GM12878 (cell line): Measurements from ENCODE around the gene GADD45A. TPM values are rescaled to one million over a fixed set of nuclear protein-coding genes. Genes with fewer than 3 reads are reported as not detected.

Source experiments
- ATAC-seq: fragments of 200-7000 bp; cut with Tn5 transposase; 3 replicates; pipeline ENCODE4 v1.9.1; 2020; ENCODE audit warnings: mild to moderate bottlenecking, moderate library complexity
- BruUV-seq: library from RNA; stranded (reverse); fragments of 400-500 nt; replicated peaks from 2 replicates; lab custom pipeline; 2021; lab: Mats Ljungman, UMichigan
- CTCF ChIA-PET: fragments of 300-600 bp; sonication (Branson Sonifier 250); formaldehyde crosslinking; extraction: SDS; loops from one replicate; lab custom pipeline; 2021; ENCODE audit warnings: inconsistent platforms; lab: Yijun Ruan, JAX
- POLR2A ChIA-PET: fragments of 350-600 bp; formaldehyde crosslinking; extraction: SDS; loops from one replicate; lab custom pipeline; 2021; ENCODE audit warnings: inconsistent platforms; lab: Charles Lee
- RAD21 ChIA-PET: fragments of 300-600 bp; sonication (Branson Sonifier 250); formaldehyde crosslinking; loops from one replicate; lab custom pipeline; 2023; ENCODE audit warnings: antibody characterized with exemption; ENCODE audit not compliant: unreplicated experiment; lab: Charles Lee
- SMC1A ChIA-PET: fragments of 300-600 bp; sonication (Branson Sonifier 250); formaldehyde crosslinking; loops from one replicate; lab custom pipeline; 2023; ENCODE audit not compliant: unreplicated experiment, uncharacterized antibody; lab: Charles Lee
- DNase-seq: peaks from one replicate; pipeline ENCODE4 v3.0.0-alpha.2; 2011; ENCODE audit warnings: low read depth, low spot score
- FAIRE-seq: peaks from 3 replicates; lab custom pipeline; 2011; peaks lifted over from hg19 to GRCh38; lab: Jason Lieb, UNC
- H2AFZ ChIP-seq: 2 replicates; pipeline ENCODE4 v1.6.0; 2011; ENCODE audit warnings: low read depth, low read length, control low read depth; ENCODE audit not compliant: control insufficient read depth
- H3K27ac ChIP-seq: 2 replicates; pipeline ENCODE4 v1.5.1; 2011; ENCODE audit warnings: control low read depth; ENCODE audit not compliant: control insufficient read depth, insufficient read depth
- H3K27me3 ChIP-seq, 2 experiments: replicated peaks in 1 of 2; 2 replicates each; pipeline versions ENCODE4 v1.6.0 to v1.6.1; 2011; ENCODE audit warnings: low read length in 1 of 2; ENCODE audit not compliant: control insufficient read depth in 2 of 2, insufficient read depth in 2 of 2
- H3K36me3 ChIP-seq, 2 experiments: 2 replicates each; pipeline ENCODE4 v1.5.1; 2011; ENCODE audit warnings: low read length in 1 of 2; ENCODE audit not compliant: control insufficient read depth in 2 of 2, insufficient read depth in 2 of 2
- H3K4me1 ChIP-seq: 2 replicates; pipeline ENCODE4 v1.6.1; 2011; ENCODE audit warnings: mild to moderate bottlenecking, low read length, moderate library complexity, mixed read lengths; ENCODE audit not compliant: control insufficient read depth, insufficient read depth
- H3K4me2 ChIP-seq: 2 replicates; pipeline ENCODE4 v1.6.0; 2011; ENCODE audit warnings: control low read depth; ENCODE audit not compliant: control insufficient read depth, insufficient read depth
- H3K4me3 ChIP-seq: fragments of 200-600 bp; sonication (generic); 2 replicates; pipeline ENCODE4 v1.5.1; 2016
- H3K79me2 ChIP-seq: 2 replicates; pipeline ENCODE4 v1.6.0; 2011; ENCODE audit warnings: low read length; ENCODE audit not compliant: control insufficient read depth, insufficient read depth
- H3K9ac ChIP-seq: 2 replicates; pipeline ENCODE4 v1.8.0; 2011; ENCODE audit warnings: low read length, control low read depth, mixed read lengths; ENCODE audit not compliant: control insufficient read depth, insufficient read depth
- H3K9me3 ChIP-seq: replicated peaks from 3 replicates; pipeline ENCODE4 v1.5.1; 2011; ENCODE audit warnings: mild to moderate bottlenecking, low read length; ENCODE audit not compliant: control insufficient read depth, insufficient read depth
- H4K20me1 ChIP-seq: 2 replicates; pipeline ENCODE4 v1.6.0; 2011; ENCODE audit not compliant: control insufficient read depth, insufficient read depth
- BACH1 ChIP-seq: fragments of 450-650 bp; IDR thresholded peaks from 2 replicates; pipeline ENCODE4 v1.6.1; 2017; ENCODE audit warnings: mild to moderate bottlenecking, borderline replicate concordance
- CHD1 ChIP-seq: IDR thresholded peaks from 2 replicates; pipeline ENCODE4 v1.6.1; 2012; ENCODE audit warnings: low read depth, low read length, improper control_type of control experiment
- EZH2 ChIP-seq: IDR thresholded peaks from 2 replicates; pipeline ENCODE4 v1.6.1; 2012; ENCODE audit warnings: low read depth, mild to moderate bottlenecking, control low read depth, inconsistent platforms, low read length, borderline replicate concordance; ENCODE audit not compliant: control insufficient read depth
- IKZF1 ChIP-seq: fragments of 450-650 bp; conservative IDR thresholded peaks from 2 replicates; pipeline ENCODE4 v1.6.1; 2017; ENCODE audit warnings: antibody characterized with exemption, mild to moderate bottlenecking
- PKNOX1 ChIP-seq: fragments of 450-650 bp; IDR thresholded peaks from 2 replicates; pipeline ENCODE4 v1.6.1; 2016; ENCODE audit warnings: mild to moderate bottlenecking
- POLR2AphosphoS2 ChIP-seq: IDR thresholded peaks from 2 replicates; pipeline ENCODE4 v1.6.1; 2011; ENCODE audit warnings: low read depth, mild to moderate bottlenecking, low read length, improper control_type of control experiment, moderate library complexity
- RAD51 ChIP-seq: fragments of 450-650 bp; IDR thresholded peaks from 2 replicates; pipeline ENCODE4 v1.6.1; 2016; ENCODE audit warnings: moderate library complexity, mild to moderate bottlenecking, inconsistent platforms
- RUNX3 ChIP-seq: IDR thresholded peaks from 2 replicates; pipeline ENCODE4 v1.6.1; 2012; ENCODE audit warnings: low read length, inconsistent platforms
- STAT3 ChIP-seq: IDR thresholded peaks from 2 replicates; pipeline ENCODE4 v1.6.1; 2011; ENCODE audit warnings: low read depth, low read length, improper control_type of control experiment
- TARDBP ChIP-seq: IDR thresholded peaks from 2 replicates; pipeline ENCODE4 v1.6.1; 2016; ENCODE audit warnings: borderline replicate concordance
- ZBTB40 ChIP-seq: fragments of 450-650 bp; IDR thresholded peaks from 2 replicates; pipeline ENCODE4 v1.6.1; 2016; ENCODE audit warnings: mild to moderate bottlenecking, moderate library complexity, borderline replicate concordance
- ZNF24 ChIP-seq: fragments of 450-650 bp; IDR thresholded peaks from 2 replicates; pipeline ENCODE4 v1.6.1; 2017; ENCODE audit warnings: antibody characterized with exemption, mild to moderate bottlenecking
- WGBS: methylation state at CpG from one replicate; pipeline ENCODE4 v1.1.6; 2016; ENCODE audit warnings: low lambda C conversion rate; ENCODE audit not compliant: insufficient replicate concordance, insufficient coverage; ENCODE audit errors: missing lambda C conversion rate; 5-methylcytosine and 5-hydroxymethylcytosine counted together
- in situ Hi-C: fragments of 300-500 bp; cut with MboI; formaldehyde crosslinking; loops from 9 replicates; pipeline ENCODE4 v1.14.3; 2018; ENCODE audit warnings: mixed read lengths
- intact Hi-C: fragments of 100-400 bp; cut with micrococcal nuclease; formaldehyde crosslinking; loops from one replicate; pipeline ENCODE4 v1.14.2; 2022; ENCODE audit not compliant: unreplicated experiment
- polyA plus RNA-seq, 11 experiments: library from polyadenylated mRNA; depleted of rRNA in 4 of 11; unstranded in 6 of 11; stranded (reverse) in 5 of 11; fragments of >200 nt; fragmentation: Nextera tagmentation in 4 of 11; fragmentation: Illumina TruSeq in 1 of 11; extraction: Ambion mirVana in 4 of 11; extraction: Trizol in 1 of 11; gene quantifications; 1 replicate in 1 of 11; 2 replicates in 10 of 11; pipeline versions ENCODE4 v1.2.1 to v1.2.3, GENCODE V29; 2011 to 2016; ENCODE audit warnings: inconsistent platforms in 2 of 11, missing spikeins in 2 of 11, low read depth in 1 of 11
- total RNA-seq, 4 experiments: library from RNA; depleted of rRNA in 3 of 4; stranded (reverse); fragments of >200 nt in 3 of 4; fragmentation: Illumina TruSeq in 1 of 4; extraction: Trizol in 1 of 4; gene quantifications; 2 replicates each; pipeline versions ENCODE4 v1.2.1 to v1.2.3, GENCODE V29; 2013 to 2021

GADD45A gene
- total and polyA plus RNA-seq, 10 of the 15 experiments (the other 5 are each of a cell fraction or from before 2014, with no cell fraction given), result 4.7 to 48.9 (median 18.5) TPM

DNA sequence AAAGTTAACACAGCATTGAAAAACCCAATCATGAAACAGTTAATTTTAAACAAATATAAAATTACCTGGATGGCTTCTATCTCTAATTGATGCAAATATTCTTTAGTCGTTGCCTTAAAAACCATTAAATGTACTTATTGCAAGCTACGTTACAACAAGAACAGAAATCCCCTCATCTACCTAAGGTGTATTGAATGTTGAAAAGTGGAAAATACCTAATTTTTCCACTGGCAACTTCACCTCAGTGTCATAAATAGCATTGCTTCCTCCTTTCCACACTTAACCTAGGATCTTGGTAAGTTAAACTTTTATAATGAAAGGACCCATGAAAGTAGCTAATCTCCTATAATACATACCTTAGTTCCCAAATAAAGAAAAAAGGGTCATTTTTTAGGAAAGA lies 5.4 kb downstream of the GADD45A start:
- Histone ChIP-seq H3K27me3 (no peaks in the 10 kb centered on the region), H3K9me3 (no peaks in the 10 kb centered on the region; the same call in 2 of the 3 replicates), H3K9ac (no peak overlapping the region), H3K4me3 (no peak overlapping the region), H3K4me2 (no peak overlapping the region), H3K79me2 (peaks cover 23% of the 10 kb centered on the region), H2AFZ (no peak overlapping the region), H3K4me1 (peaks cover 4% of the 10 kb centered on the region; the same call in 1 of the 2 replicates), H3K27ac (no peak overlapping the region), H3K36me3 (0 out of 4 replicates have a peak, but pooled peaks cover 0 to 3% of the 10 kb centered on the region in 2 experiments), H4K20me1 (no peaks in the 10 kb centered on the region)
- no peak for ATAC-seq
- 57% methylated on average over 2 of the region's 2 CpGs for WGBS
- ChIA-PET POLR2A (interaction anchor here (0.6 to 2.2 kb wide), 4 partner anchors 15 to 357 kb away, joined by 3 to 6 read pairs (median 5); no protein-coding TSS in a partner anchor), SMC1A (interaction anchor here (0.9 to 11.4 kb wide), 12 partner anchors 9 to 173 kb away, joined by 3 to 197 read pairs (median 4); no protein-coding TSS in a partner anchor), CTCF (interaction anchor here (0.6 to 8.6 kb wide), 6 partner anchors 15 to 674 kb away, joined by 3 to 107 read pairs (median 6); no protein-coding TSS in a partner anchor), RAD21 (interaction anchor here (0.6 to 11.0 kb wide), 5 partner anchors 23 to 256 kb away, joined by 3 to 225 read pairs (median 3); no protein-coding TSS in a partner anchor)
- no peak for TF ChIP-seq BACH1
- in situ Hi-C loops, result no loop called here
- intact Hi-C loops, result no loop called here
- no TSS peak for BruUV-seq
- FAIRE-seq, result no peak
- no peak for DNase-seq

- peaks cover 10% of the 10 kb centered on the region for H3K79me2 ChIP-seq
- H4K20me1 ChIP-seq, result no peaks in the 10 kb centered on the region
- H3K4me1 ChIP-seq, result peaks cover 4% of the 10 kb centered on the region; the same call in 1 of the 2 replicates
- DNase-seq, result no peak
- no peak for FAIRE-seq
- H3K9ac ChIP-seq, result no peak overlapping the region
- no peaks in the 10 kb centered on the region for H3K27me3 ChIP-seq
- H2AFZ ChIP-seq, result no peak overlapping the region
- H3K9me3 ChIP-seq, result no peaks in the 10 kb centered on the region
- ChIA-PET SMC1A (interaction anchor here (0.6 to 11.4 kb wide), 17 partner anchors 9 to 317 kb away, joined by 3 to 197 read pairs (median 4); no protein-coding TSS in a partner anchor), CTCF (interaction anchor here (0.8 to 2.5 kb wide), 10 partner anchors 9 to 156 kb away, joined by 3 to 18 read pairs (median 5); no protein-coding TSS in a partner anchor), RAD21 (interaction anchor here (0.7 to 11.0 kb wide), 5 partner anchors 30 to 135 kb away, joined by 3 to 225 read pairs (median 3); no protein-coding TSS in a partner anchor), POLR2A (interaction anchor here (0.6 to 2.2 kb wide), 8 partner anchors 9 to 211 kb away, joined by 3 to 7 read pairs (median 3); no protein-coding TSS in a partner anchor)
- in situ Hi-C loops, result no loop called here
- no peak overlapping the region for H3K27ac ChIP-seq
- no peak overlapping the region for H3K4me3 ChIP-seq
- no peak for ATAC-seq
- intact Hi-C loops, result no loop called here
- H3K36me3 ChIP-seq, result 0 out of 4 replicates have a peak, but pooled peaks cover 0 to 3% of the 10 kb centered on the region in 2 experiments
- BruUV-seq, result no TSS peak
- H3K4me2 ChIP-seq, result no peak overlapping the region
- TF ChIP-seq EZH2 (no peak), POLR2AphosphoS2 (no peak), RAD51 (no peak), STAT3 (no peak), PKNOX1 (no peak), IKZF1 (no peak), ZBTB40 (no peak), BACH1 (no peak), TARDBP (no peak), CHD1 (no peak), RUNX3 (no peak), ZNF24 (no peak)
Measured at GRCh38 chr1:67691712-67692111, 6.7 kb downstream of the GADD45A start.
